GM13977 (cell line): ENCODE results near the gene PRXL2B.
A peak's percentile ranks its signal among the peaks of the same experiment; 100 is the strongest.

Experiments
- DNase-seq: peaks from one replicate; pipeline ENCODE4 v3.0.0; 2012; ENCODE audit warnings: low spot score
- in situ Hi-C: fragments of 300-500 bp; cut with MboI; formaldehyde crosslinking; loops from one replicate; pipeline ENCODE4 v1.12.0; 2022; ENCODE audit warnings: low sequenced_read_pairs, low pct_unique_long_range_greater_than_20kb, mixed read lengths, inconsistent platforms; ENCODE audit not compliant: unreplicated experiment
- TF ChIP-seq, protein P1 (sequence below): IDR thresholded peaks from 2 replicates; pipeline ENCODE4 v1.5.1; 2012; ENCODE audit warnings: mild to moderate bottlenecking, control low read depth; ENCODE audit not compliant: insufficient read depth; ENCODE audit errors: extremely low read depth, missing control alignments

Gene PRXL2B

GRCh38 chr1:2632561-2633361, 46.2 kb downstream of the PRXL2B start, which contains the start of gene MMEL1:
Gene MMEL1, minus strand, starts transcription at chr1:2633016. Its CDS starts 3,532 bp downstream, at chr1:2629484.
- DNase-seq = no peak
- in situ Hi-C loops = no loop called here
- TF ChIP-seq, protein P1, sequence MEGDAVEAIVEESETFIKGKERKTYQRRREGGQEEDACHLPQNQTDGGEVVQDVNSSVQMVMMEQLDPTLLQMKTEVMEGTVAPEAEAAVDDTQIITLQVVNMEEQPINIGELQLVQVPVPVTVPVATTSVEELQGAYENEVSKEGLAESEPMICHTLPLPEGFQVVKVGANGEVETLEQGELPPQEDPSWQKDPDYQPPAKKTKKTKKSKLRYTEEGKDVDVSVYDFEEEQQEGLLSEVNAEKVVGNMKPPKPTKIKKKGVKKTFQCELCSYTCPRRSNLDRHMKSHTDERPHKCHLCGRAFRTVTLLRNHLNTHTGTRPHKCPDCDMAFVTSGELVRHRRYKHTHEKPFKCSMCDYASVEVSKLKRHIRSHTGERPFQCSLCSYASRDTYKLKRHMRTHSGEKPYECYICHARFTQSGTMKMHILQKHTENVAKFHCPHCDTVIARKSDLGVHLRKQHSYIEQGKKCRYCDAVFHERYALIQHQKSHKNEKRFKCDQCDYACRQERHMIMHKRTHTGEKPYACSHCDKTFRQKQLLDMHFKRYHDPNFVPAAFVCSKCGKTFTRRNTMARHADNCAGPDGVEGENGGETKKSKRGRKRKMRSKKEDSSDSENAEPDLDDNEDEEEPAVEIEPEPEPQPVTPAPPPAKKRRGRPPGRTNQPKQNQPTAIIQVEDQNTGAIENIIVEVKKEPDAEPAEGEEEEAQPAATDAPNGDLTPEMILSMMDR = no peak

DNA sequence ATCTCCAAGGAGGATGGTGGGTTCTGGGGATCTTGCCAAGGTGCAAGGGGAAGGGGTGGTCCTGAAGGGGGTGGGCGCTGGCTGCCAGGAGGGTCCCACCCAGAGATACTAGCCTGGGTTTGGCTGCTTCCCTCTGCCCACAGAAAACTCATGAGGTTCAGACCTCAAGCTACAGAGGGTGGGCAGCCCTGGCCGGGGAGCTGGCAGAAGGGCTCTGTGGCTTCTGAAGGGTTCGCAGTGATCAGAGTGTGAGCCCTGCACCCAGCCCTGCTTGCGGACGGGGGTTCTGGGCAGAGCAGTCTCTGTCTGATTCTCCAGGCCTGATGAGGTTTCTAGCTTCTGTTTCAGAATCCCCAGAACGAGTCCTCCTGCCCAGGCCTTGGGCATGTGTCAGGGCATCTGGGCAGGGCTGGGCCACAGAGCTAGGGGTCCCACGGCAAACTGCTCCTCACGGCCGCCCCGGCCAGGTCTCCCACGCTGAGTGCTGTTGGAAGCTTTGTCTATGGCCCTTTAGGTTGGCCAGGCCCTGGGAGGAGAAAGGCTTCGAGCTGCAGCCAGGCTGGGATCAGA, 46.9 kb downstream of the PRXL2B start:
- TF ChIP-seq, protein P1 = no peak
- in situ Hi-C loops = no loop called here
- DNase-seq = peak; percentile 19

GRCh38 chr1:2633936-2634491, 47.4 kb downstream of the PRXL2B start:
- in situ Hi-C loops = no loop called here
- TF ChIP-seq, protein P1 = no peak
- no peak for DNase-seq

DNA sequence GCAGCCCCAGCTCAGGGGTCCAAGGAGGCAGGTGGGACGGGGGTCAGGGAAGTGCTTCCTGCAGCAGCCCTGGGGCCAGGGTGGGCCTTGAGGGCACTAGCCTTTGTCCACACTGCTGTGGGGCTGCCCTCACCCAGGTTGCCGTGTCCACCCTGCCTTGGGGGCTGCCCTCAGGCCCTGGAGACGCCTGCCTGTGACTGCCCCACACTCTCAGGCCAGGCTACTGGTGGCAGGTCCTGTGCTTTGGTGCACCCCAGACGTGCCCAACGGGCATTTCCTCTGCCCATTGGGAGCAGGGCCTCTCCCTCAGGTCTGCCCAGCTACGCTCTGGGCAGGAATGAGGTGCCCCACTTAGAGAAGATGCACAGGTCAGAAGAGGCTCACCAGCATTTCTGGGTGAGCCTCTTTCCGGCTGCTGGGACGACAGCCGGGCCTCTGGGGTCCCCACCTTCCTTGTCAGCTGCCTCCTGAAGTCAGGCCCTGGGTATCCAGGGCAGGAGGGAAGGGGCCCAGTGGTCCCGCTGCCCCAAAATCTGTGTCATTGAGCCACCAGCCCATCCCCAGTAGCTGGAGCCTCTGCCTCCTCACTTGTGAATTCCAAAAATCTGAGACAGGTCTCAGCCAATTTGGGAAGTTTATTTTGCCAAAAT, 48.9 kb downstream of the PRXL2B start:
- in situ Hi-C loops = no loop called here
- no peak for DNase-seq
- TF ChIP-seq, protein P1 = no peak

DNA sequence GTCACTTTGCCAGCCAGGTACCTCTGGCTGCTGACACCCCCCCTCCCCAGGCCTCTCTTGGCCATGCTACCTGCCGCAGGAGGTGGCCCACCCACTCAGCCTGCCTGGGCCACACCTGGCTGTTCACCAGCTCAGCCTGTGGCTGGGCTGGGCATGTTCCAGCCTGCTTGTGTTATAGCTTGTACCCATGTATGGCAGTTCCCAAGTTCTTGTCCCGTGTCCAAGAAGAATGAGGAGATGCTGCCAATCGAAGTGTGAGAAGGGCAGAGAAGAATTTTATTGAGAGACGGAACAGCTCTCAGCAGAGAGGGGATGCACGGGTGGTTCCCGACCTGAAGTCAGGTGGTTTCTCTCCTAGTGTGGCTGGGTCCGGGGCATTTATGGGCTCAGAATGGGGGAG, 50.2 kb downstream of the PRXL2B start:
- in situ Hi-C loops = no loop called here
- TF ChIP-seq, protein P1 = no peak
- no peak for DNase-seq

DNA sequence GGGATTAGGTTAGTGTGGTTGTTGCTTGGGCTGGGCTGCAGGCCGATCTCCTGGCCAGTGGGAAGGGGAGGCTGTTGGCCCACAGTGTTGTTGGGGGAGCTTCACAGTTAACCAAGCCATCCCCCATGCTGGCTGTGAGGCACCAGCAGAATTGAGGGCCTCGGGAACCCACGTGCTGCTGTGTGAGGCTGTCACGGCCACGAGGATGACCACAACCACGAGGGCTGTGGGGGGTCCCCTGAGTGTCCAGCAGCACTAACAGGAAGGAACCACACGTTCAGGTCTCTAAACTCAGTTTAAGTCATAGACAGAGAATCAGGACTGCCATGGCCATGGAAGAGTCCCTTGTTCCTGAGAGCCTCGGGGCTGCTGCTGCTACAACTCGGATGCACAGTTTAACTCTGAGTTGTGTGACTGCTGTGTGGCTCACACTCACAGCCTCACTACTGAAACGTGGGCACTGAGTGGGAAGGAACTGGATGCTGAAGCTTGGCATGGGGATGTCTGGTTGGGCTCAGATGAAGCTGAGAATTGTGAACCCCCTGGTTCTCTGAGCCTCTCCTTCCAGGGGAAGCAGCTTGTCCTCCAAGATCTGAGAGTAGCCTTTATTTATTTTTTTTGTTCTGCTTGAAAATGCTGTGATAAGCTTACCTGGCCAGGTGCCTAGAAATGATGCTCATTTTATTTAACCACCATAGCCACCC, 51.0 kb downstream of the PRXL2B start:
- no peak for DNase-seq
- in situ Hi-C loops = no loop called here
- TF ChIP-seq, protein P1 = no peak
